Fibroblast of mammary gland (primary cell): ENCODE data around the gene RTCA.
"Not testable (repeated sequence)": the region's sequence is repeated elsewhere in the genome, so short reads cannot be mapped to it uniquely, and the experiment has no call there.

Source experiments
- DNase-seq: peaks from one replicate; pipeline ENCODE4 v3.0.0-alpha.2; 2010; ENCODE audit warnings: low read depth
- H3K4me3 ChIP-seq: 2 replicates; pipeline ENCODE4 v1.5.1; 2011; ENCODE audit warnings: low read depth, mild to moderate bottlenecking, low read length, moderate library complexity; ENCODE audit not compliant: control insufficient read depth
- TF ChIP-seq, protein P1 (sequence below): conservative IDR thresholded peaks from 2 replicates; pipeline ENCODE4 v1.5.1; 2011; ENCODE audit warnings: low read depth, low read length, inconsistent platforms; ENCODE audit not compliant: control insufficient read depth, insufficient read depth

The RTCA gene

DNA sequence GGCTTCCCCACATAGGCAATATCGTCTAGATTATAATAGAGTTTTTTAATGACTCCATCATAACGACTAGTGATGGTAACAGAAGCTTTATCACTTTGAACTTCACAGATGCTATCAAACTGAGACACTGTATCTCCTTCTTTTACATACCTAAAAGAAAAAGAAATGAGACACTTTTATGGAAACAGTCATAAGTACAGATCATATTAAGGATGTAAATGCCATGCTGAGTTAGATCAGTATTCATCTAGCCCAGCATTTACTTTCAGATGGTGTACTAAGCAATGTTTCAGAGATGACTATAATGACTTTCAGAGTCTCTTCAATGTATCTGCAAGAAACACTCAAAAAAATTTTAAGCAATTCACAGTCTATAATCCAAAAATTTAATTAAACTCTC is 35.3 kb upstream of the RTCA start:
- TF ChIP-seq, protein P1, sequence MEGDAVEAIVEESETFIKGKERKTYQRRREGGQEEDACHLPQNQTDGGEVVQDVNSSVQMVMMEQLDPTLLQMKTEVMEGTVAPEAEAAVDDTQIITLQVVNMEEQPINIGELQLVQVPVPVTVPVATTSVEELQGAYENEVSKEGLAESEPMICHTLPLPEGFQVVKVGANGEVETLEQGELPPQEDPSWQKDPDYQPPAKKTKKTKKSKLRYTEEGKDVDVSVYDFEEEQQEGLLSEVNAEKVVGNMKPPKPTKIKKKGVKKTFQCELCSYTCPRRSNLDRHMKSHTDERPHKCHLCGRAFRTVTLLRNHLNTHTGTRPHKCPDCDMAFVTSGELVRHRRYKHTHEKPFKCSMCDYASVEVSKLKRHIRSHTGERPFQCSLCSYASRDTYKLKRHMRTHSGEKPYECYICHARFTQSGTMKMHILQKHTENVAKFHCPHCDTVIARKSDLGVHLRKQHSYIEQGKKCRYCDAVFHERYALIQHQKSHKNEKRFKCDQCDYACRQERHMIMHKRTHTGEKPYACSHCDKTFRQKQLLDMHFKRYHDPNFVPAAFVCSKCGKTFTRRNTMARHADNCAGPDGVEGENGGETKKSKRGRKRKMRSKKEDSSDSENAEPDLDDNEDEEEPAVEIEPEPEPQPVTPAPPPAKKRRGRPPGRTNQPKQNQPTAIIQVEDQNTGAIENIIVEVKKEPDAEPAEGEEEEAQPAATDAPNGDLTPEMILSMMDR, result no peak
- no peak overlapping the region for H3K4me3 ChIP-seq
- no peak for DNase-seq

DNA sequence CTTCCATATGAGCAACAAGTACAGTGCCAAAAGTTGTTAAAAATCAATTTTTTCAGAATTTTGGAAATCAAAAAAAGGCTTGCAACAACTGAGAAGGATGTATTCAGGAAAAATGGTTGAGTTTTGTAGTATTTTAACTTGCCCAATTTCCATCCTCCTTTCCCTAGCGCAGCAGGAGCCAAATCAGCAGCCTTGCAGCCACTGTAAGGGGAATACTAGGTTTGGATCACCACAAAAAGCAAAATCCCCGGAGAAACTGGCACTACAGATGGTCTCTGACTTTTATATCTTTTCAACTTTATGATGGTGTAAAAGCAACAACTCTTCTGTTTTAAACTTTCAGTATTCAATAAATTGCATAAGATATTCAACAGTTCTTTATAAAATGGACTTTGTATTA is 34.3 kb upstream of the RTCA start:
- no peak overlapping the region for H3K4me3 ChIP-seq
- DNase-seq, result no peak
- TF ChIP-seq, protein P1, result no peak

DNA sequence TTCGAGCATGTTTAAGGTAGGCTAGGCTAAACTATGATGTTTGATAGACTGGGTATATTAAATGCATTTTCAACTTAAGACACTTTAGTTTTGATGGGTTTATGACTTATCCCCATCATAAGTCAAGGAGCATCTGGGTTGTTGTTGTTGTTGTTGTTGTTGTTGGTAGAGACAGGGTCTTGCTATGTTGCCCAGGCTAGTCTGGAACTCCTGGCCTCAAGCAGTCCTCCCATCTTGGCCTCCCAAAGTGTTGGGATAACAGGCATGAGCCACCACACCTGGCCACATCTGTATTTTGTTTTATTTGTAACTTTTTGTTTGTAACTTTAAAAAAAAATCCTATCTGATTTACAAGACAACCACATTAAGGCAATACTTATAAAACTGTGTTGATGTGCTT is 33.9 kb upstream of the RTCA start:
- DNase-seq, result no peak
- TF ChIP-seq, protein P1, result no peak

DNA sequence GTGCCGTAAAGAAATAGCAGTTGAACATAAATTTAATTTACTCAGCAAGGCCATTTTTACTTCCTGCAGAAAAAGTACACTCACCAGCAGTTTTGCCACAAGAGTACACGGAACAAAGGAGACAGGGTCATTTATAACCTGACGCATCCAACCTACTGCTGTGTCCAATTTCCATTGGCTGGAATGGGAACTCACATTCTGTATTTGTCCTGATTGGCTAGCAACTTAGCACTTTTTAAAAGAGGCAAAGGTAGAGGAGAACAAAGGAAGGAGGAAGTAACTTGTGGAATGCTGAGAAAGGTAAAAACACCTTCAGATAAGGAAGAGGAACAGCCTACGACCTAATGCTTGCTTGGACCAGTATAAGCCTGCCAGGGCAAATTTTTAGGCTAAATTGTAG is 32.5 kb upstream of the RTCA start:
- not testable (repeated sequence) for H3K4me3 ChIP-seq

More for the DNA sequence above, 33.9 kb upstream of the RTCA start:
- H3K4me3 ChIP-seq, result no peak overlapping the region

DNA sequence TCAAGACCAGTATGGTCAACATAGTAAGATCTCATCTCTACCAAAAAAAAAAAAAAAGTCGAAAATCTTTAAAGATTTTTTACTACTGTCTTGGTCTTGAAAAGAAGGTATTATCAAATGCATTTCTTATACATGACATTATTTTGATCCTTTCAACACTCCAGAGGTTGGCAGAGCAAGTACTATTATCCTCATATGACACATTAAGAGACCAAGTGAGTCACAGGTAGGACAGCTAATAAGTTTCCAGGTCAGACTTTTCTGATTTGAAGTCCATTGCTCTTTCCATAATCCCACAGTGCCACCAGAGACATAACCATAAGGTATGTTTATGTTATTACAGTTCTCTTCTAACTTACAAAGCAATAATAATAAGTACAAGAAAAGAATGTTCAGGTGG is 31.6 kb upstream of the RTCA start:
- TF ChIP-seq, protein P1, result no peak
- DNase-seq, result no peak
- no peak overlapping the region for H3K4me3 ChIP-seq

More for the DNA sequence above, 32.5 kb upstream of the RTCA start:
- DNase-seq, result not testable (repeated sequence)

DNA sequence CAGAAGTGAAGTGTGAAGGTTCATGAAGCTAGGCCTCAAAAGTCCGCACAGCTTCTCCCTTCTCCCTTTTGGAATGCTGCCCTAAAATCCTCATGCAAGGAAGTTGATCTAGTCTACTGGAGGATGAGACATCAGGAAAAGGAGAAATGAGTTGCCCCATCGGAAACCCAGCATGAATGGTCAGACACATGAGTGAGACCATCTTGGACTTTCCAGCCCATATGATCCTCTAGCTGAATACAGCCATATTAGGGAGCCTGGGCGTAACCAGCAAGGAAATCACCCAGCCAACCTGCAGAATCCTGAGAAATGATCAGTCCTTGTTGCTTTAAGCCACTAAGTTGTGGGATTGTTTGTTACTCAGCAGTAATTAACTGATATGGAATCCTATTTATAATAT is 28.9 kb upstream of the RTCA start:
- H3K4me3 ChIP-seq, result no peak overlapping the region
- no peak for DNase-seq

DNA sequence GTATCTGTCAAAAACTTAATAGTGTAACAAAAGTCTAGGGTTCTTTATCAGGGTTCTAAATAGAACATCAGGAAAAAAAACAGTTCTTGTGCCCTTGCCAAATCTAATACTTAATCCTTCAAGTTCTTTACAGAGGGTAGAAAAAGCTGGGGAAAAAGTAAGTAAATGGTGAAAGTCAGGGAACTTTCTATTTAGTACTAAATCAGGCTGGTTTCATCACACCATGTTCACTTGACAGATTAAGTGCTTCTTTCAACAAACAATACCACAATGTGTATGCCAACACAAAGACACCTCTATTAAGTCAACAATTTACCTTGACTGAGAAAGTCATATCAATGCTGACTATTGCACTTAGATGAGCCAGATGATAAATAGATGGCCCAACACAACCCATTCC is 26.1 kb upstream of the RTCA start:
- DNase-seq, result no peak
- TF ChIP-seq, protein P1, result no peak
- no peak overlapping the region for H3K4me3 ChIP-seq

More for the DNA sequence above, 28.9 kb upstream of the RTCA start:
- TF ChIP-seq, protein P1, result no peak
